Measurements from ENCODE around the gene NSUN4.

DNA sequence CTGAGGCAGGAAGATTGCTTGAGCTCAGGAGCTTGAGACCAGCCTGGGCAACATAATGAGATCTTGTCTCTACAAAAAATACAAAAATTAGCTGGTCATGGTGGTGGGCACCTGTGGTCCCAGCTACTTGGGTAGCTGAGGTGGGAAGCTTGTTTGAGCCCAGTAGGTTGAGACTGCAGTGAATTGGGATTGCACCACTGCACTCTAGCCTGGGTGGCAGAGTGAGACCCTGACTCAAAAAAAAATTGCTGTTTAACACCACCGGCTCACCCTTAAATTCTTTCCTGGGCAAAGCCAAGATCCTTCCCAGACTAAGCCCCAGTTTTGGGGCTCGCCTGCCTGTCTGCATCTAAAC is 6.6 kb upstream of the NSUN4 start:
- TF ChIP-seq POLR2AphosphoS5 (IDR thresholded peaks at IDR 0.05; ENCODE audit: low read depth, low read length) (peak; percentile 79; the same call in 1 of the 2 replicates), TAF1 (IDR thresholded peaks at IDR 0.05; ENCODE audit: borderline replicate concordance, low read depth, low read length) (no peak)
